HepG2 (cell line): ENCODE data around the gene SHROOM1. TPM values are rescaled to one million over a fixed set of nuclear protein-coding genes. Genes with fewer than 3 reads are reported as not detected.

Experiments used
- ATF7 ChIP-seq, 2 experiments: fragments of 450-650 bp in 1 of 2; sonication (generic) in 1 of 2; formaldehyde crosslinking in 1 of 2; IDR thresholded peaks; 2 replicates each; pipeline versions ENCODE4 v1.4.0 to v1.6.1; 2016 to 2020; ENCODE audit warnings: antibody characterized with exemption in 1 of 2, mild to moderate bottlenecking in 1 of 2, missing genetic modification reagents in 1 of 2
- DRAP1 ChIP-seq: IDR thresholded peaks from 2 replicates; pipeline ENCODE4 v1.6.1; 2016; ENCODE audit warnings: missing genetic modification reagents, missing compliant biosample characterization
- E2F2 ChIP-seq: sonication (generic); formaldehyde crosslinking; IDR thresholded peaks from 2 replicates; pipeline ENCODE4 v1.4.0; 2020; ENCODE audit warnings: missing genetic modification reagents, borderline replicate concordance
- GATAD1 ChIP-seq: IDR thresholded peaks from 2 replicates; pipeline ENCODE4 v1.6.1; 2016; ENCODE audit warnings: missing genetic modification reagents, missing compliant biosample characterization
- LCORL ChIP-seq, 2 experiments: fragments of 450-650 bp in 1 of 2; sonication (generic) in 1 of 2; formaldehyde crosslinking in 1 of 2; IDR thresholded peaks; 2 replicates each; pipeline versions ENCODE4 v1.5.0 to v1.6.1; 2017 to 2020; ENCODE audit warnings: antibody characterized with exemption in 1 of 2, missing genetic modification reagents in 1 of 2
- MYC ChIP-seq: sonication (generic); formaldehyde crosslinking; IDR thresholded peaks from 2 replicates; pipeline ENCODE4 v1.9.0; 2021; ENCODE audit warnings: missing genetic modification reagents, borderline replicate concordance
- NFKBIZ ChIP-seq: IDR thresholded peaks from 2 replicates; pipeline ENCODE4 v1.6.1; 2018; ENCODE audit warnings: missing genetic modification reagents, missing compliant biosample characterization
- PAWR ChIP-seq: sonication (generic); formaldehyde crosslinking; IDR thresholded peaks from 2 replicates; pipeline ENCODE4 v1.4.0; 2020; ENCODE audit warnings: missing genetic modification reagents, mild to moderate bottlenecking, borderline replicate concordance
- PHF5A ChIP-seq: IDR thresholded peaks from one replicate; pipeline ENCODE4 v1.6.1; 2018; ENCODE audit warnings: low read depth, missing genetic modification reagents; ENCODE audit not compliant: unreplicated experiment
- PLRG1 ChIP-seq: fragments of 450-650 bp; conservative IDR thresholded peaks from 2 replicates; pipeline ENCODE4 v1.6.1; 2016
- POGK ChIP-seq: sonication (generic); formaldehyde crosslinking; conservative IDR thresholded peaks from 2 replicates; pipeline ENCODE4 v1.8.0; 2022; ENCODE audit warnings: mild to moderate bottlenecking, moderate library complexity, missing genetic modification reagents
- SMYD3 ChIP-seq: sonication (generic); formaldehyde crosslinking; IDR thresholded peaks from 2 replicates; pipeline ENCODE4 v1.8.1; 2023; ENCODE audit warnings: mild to moderate bottlenecking, missing genetic modification reagents
- SNAPC2 ChIP-seq: sonication (generic); formaldehyde crosslinking; IDR thresholded peaks from 2 replicates; pipeline ENCODE4 v1.8.1; 2022; ENCODE audit warnings: mild to moderate bottlenecking, missing genetic modification reagents
- SYNCRIP ChIP-seq: fragments of 200-400 bp; formaldehyde crosslinking; IDR thresholded peaks from 2 replicates; pipeline ENCODE4 v1.6.1; 2018; ENCODE audit warnings: mild to moderate bottlenecking, low read depth, low read length; ENCODE audit not compliant: insufficient read depth
- TFAP4 ChIP-seq: sonication (generic); IDR thresholded peaks from 2 replicates; pipeline ENCODE4 v1.6.1; 2016; ENCODE audit warnings: low read depth, borderline replicate concordance
- TP53 ChIP-seq: sonication (generic); formaldehyde crosslinking; conservative IDR thresholded peaks from 2 replicates; pipeline ENCODE4 v1.4.0; 2020; ENCODE audit warnings: missing genetic modification reagents
- ZBTB21 ChIP-seq: sonication (generic); formaldehyde crosslinking; IDR thresholded peaks from 2 replicates; pipeline ENCODE4 v1.4.0; 2020; ENCODE audit warnings: missing genetic modification reagents
- ZC3H13 ChIP-seq: sonication (generic); formaldehyde crosslinking; IDR thresholded peaks from 2 replicates; pipeline ENCODE4 v1.8.1; 2023; ENCODE audit warnings: mild to moderate bottlenecking, missing genetic modification reagents, moderate library complexity
- ZKSCAN1 ChIP-seq: fragments of 150-350 bp; IDR thresholded peaks from 2 replicates; pipeline ENCODE4 v1.6.1; 2014; ENCODE audit warnings: low read length
- ZNF484 ChIP-seq: sonication (generic); formaldehyde crosslinking; IDR thresholded peaks from 2 replicates; pipeline ENCODE4 v1.5.1; 2020; ENCODE audit warnings: mild to moderate bottlenecking, low read depth, missing genetic modification reagents, borderline replicate concordance
- ZNF552 ChIP-seq: sonication (generic); formaldehyde crosslinking; IDR thresholded peaks from 2 replicates; pipeline ENCODE4 v1.9.0; 2022; ENCODE audit warnings: missing genetic modification reagents, mild to moderate bottlenecking, borderline replicate concordance
- ZNF558 ChIP-seq: sonication (generic); formaldehyde crosslinking; IDR thresholded peaks from 2 replicates; pipeline ENCODE4 v1.9.0; 2022; ENCODE audit warnings: mild to moderate bottlenecking, missing genetic modification reagents, borderline replicate concordance
- ZNF704 ChIP-seq: sonication (generic); formaldehyde crosslinking; IDR thresholded peaks from 2 replicates; pipeline ENCODE4 v1.8.1; 2023; ENCODE audit warnings: mild to moderate bottlenecking, inconsistent platforms, moderate library complexity, missing genetic modification reagents, borderline replicate concordance
- ZNF816 ChIP-seq: sonication (generic); formaldehyde crosslinking; IDR thresholded peaks from 2 replicates; pipeline ENCODE4 v1.8.0; 2022; ENCODE audit warnings: missing genetic modification reagents, mild to moderate bottlenecking, borderline replicate concordance
- ZNF83 ChIP-seq: sonication (generic); formaldehyde crosslinking; IDR thresholded peaks from 2 replicates; pipeline ENCODE4 v1.4.0; 2020; ENCODE audit warnings: missing genetic modification reagents, mild to moderate bottlenecking, borderline replicate concordance
- ZNF891 ChIP-seq: sonication (generic); formaldehyde crosslinking; IDR thresholded peaks from 2 replicates; pipeline ENCODE4 v1.5.0; 2020; ENCODE audit warnings: mild to moderate bottlenecking, missing genetic modification reagents
- polyA plus RNA-seq, 8 experiments: library from polyadenylated mRNA; depleted of rRNA in 3 of 8; stranded (reverse) in 7 of 8; unstranded in 1 of 8; fragments of >200 nt; fragmentation: Illumina TruSeq in 4 of 8; extraction: Trizol in 4 of 8; gene quantifications; 2 replicates each; pipeline versions ENCODE4 v1.2.1 to v1.2.3, GENCODE V29; 2011 to 2016; ENCODE audit warnings: low read depth in 4 of 8, missing spikeins in 1 of 8, mixed read lengths in 1 of 8; ENCODE audit not compliant: insufficient read depth in 1 of 8
- total RNA-seq, 5 experiments: library from RNA; depleted of rRNA; stranded (reverse); fragments of >200 nt; fragmentation: Illumina TruSeq; extraction: Trizol; gene quantifications; 2 replicates each; pipeline ENCODE4 v1.2.3, GENCODE V29; 2016; ENCODE audit warnings: low read depth in 1 of 5

Gene SHROOM1
- total and polyA plus RNA-seq, 2 of the 13 experiments (the other 11 are each of a cell fraction or from before 2014, with no cell fraction given): 18.2 to 25.7 TPM

- TF ChIP-seq E2F2 (no peak), ZNF816 (CRISPR knock-in tag) (peak; percentile 58; the same call in 1 of the 2 replicates), ZBTB21 (CRISPR knock-in tag) (peak; percentile 72; the same call in 1 of the 2 replicates), SNAPC2 (CRISPR knock-in tag) (0 out of 2 replicates have a peak, but pooled peaks have one; percentile 51), SYNCRIP (no peak), TFAP4 (peak; percentile 42; the same call in 1 of the 2 replicates), TP53 (no peak), ZNF484 (CRISPR knock-in tag) (no peak), ZNF558 (CRISPR knock-in tag) (no peak), ZNF552 (CRISPR knock-in tag) (no peak), ZC3H13 (CRISPR knock-in tag) (no peak), ATF7 (IDR thresholded peaks at IDR 0.05) (no peak), ATF7 (CRISPR knock-in tag; IDR thresholded peaks at IDR 0.05) (no peak), ZKSCAN1 (no peak), PAWR (CRISPR knock-in tag) (no peak), POGK (CRISPR knock-in tag) (no peak), PHF5A (CRISPR knock-in tag) (no peak), ZNF83 (no peak), MYC (CRISPR knock-in tag) (no peak), ZNF704 (CRISPR knock-in tag) (no peak), SMYD3 (0 out of 2 replicates have a peak, but pooled peaks have one; percentile 62), ZNF891 (CRISPR knock-in tag) (no peak), PLRG1 (no peak), DRAP1 (CRISPR knock-in tag) (peak; percentile 89), GATAD1 (CRISPR knock-in tag) (peak; percentile 49; the same call in 1 of the 2 replicates), NFKBIZ (CRISPR knock-in tag) (no peak), LCORL (IDR thresholded peaks at IDR 0.05) (no peak), LCORL (CRISPR knock-in tag; IDR thresholded peaks at IDR 0.05) (no peak; the same call in 1 of the 2 replicates)
Measured at GRCh38 chr5:132837868-132838267, 7.4 kb upstream of the SHROOM1 start (continued).
